HG03159 (cell line): ENCODE measurements around the gene PEX11B.
"Not testable (repeated sequence)": the region's sequence is repeated elsewhere in the genome, so short reads cannot be mapped to it uniquely, and the experiment has no call there.

Experiments
- ATAC-seq: cut with Tn5 transposase; IDR thresholded peaks from one replicate; pipeline ENCODE4 v1.9.1; 2021; ENCODE audit warnings: mild to moderate bottlenecking, moderate library complexity; ENCODE audit not compliant: unreplicated experiment

PEX11B gene

DNA sequence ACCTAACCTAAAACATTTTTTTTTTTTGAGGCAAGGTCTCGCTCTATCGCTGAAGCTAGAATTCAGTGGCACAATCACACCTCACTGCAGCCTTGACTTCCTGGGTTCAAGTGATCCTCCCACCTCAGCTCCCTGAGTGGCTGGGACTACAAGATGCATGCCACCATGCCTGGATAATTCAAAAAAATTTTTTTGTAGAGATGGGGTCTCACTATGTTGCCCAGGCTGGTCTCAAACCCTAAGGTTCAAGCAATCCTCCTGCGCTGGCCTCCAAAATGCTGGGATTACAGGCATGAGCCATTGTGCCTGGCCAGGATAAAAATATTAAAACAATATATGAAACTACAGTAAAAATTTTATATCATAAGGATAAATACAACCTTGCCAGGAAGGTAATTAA, 34.4 kb upstream of the PEX11B start:
- no peak for ATAC-seq

DNA sequence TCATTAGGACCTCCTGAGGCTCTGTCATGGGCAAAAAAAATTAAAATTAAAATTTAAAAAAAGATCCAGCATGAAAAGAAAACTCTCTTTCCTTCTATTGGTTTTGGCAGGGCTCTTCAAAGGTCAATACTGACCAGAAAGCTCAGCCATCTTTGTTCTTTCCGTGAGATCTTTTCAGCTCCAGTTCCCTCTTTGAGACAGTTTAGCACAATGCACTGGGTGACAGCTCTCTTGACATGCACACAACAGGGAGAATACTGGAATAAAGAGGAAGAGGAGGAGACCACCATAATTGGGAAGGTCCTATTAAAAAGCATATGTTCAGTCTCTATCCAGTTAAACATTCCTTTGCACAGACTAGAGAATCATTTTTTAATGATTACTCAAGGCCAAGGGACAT, 33.0 kb upstream of the PEX11B start:
- no peak for ATAC-seq

DNA sequence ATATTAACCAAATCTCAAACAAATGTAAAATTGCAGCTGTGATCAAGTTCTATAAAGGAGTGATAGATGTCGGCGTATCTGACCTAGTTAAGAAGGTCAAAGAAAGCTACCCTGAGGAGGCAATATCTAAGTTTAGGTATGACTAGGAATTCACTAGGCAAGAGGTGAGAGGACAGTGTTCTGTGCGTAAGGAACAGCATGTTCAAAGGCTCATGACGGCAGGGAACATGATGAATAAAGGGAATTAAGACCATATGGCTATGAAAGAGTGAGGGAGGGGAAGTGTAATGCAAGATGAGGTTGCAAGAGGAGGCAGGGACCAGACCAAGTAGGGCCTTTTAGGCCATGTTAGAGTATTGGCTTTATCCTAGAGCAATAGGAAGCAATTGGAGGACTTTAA, 30.7 kb upstream of the PEX11B start:
- no peak for ATAC-seq

DNA sequence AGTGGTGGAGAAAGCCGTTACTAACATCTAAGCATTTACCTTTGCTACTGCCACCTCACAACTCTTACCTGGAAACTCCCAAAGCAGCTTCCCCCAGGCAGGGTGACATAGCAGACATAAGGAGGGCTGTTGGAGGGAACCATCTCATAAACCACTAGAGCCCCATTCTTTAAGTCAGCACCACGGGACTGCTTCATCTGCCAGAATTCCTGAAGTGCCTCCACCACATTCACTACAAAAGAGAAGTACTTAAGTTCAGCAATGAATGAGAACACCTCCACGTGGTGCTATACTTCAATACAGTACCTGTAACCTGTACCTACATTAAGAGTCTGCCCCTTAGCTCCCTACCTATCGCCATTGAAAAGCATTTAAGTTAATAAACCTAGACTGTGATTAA, 29.0 kb upstream of the PEX11B start:
- no peak for ATAC-seq

DNA sequence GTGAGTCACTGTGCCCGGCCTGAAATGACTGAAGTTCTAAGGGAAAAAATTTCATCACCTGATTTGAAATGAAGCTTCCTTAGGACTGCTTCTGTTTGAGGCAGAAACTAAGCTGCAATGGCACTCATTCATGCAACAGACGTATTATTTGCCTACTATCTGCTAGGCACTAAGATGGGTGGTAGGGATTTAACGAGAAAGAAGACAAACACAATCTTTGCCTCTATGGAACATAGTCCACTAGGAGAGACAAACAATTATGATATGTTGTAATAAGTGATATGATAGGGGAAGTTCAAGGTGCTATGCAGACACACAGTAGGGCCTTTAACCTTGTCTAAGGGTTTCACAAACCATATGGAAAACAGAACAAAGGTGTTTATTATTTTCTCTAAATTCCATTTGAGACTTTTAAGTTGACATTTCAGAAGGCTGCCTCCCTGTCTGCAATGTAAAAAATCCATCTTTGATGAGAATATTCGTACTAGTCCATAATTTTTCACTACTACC, 28.0 kb upstream of the PEX11B start:
- ATAC-seq, result no peak

DNA sequence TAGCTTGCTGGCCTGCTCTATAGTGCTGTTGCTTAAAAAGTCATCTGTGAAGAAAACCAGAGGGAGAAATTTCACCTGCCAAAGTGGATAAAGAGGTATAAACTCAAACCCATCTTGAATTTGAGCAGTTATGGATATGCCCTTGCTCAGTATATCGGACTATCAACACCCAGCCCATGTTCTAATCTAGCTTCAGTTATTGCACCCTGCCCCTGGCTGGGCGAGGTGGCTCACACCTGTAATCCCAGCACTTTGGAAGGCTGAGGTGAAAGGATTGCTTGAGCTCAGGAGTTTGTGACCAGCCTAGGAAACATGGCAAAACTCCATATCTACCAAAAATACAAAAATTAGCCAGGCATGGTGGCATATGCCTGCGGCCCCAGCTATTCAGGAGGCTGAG, 26.0 kb upstream of the PEX11B start:
- no peak for ATAC-seq

DNA sequence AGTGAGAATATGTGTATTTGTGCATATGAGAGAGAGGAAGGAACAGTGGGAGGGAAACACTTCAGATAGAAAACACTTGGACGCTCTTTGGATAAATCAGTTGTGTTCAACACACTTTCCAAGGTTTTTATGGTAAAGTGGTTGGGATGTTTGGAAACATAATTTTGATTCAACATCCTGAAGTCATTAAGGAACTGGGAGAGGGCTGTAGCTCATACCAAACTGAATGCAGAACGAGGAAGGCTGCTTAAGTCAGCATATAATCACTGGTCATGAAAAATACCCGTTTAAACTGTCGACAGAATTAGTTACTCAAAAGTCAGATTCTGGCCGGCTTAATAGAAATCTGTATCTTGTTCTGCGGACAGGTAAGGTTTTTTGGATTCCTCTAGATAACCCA, 24.4 kb upstream of the PEX11B start:
- no peak for ATAC-seq

DNA sequence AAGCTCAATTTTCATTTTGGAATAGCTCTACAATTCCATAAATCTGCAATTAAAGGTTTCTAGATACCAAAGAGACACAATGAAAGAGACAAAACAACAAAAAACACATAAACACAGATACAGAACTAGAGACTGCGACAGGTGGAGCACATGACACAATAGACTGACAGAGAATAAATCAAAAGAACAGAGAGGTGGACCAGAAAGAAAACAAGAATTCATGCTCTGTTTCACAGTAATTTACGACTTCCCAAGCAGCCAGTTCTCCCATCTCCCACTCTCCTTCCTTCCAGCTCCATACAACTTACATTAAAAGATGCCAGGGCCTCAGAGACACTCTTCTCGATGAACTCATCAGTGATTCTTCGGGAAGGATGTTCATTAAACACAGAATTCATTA, 23.9 kb upstream of the PEX11B start:
- ATAC-seq, result no peak

DNA sequence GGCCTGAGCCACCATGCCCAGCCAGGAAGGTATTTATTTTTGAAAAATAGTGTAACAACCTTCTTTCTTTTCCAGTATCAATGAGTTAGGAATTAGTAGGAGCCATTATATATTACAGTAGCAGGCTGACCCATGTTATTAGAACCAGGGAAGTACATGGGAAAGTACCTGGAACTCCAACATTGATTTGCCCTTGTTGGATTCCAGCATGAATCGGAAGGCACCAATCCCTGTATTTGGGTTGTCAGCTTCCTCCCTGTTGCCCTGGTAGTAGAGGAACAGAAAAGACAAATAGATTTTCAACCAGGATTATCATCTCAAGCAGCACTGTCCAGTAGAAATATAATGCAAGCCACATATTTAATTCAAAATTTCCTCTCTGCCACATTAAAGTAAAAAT, 18.9 kb upstream of the PEX11B start:
- ATAC-seq, result no peak

DNA sequence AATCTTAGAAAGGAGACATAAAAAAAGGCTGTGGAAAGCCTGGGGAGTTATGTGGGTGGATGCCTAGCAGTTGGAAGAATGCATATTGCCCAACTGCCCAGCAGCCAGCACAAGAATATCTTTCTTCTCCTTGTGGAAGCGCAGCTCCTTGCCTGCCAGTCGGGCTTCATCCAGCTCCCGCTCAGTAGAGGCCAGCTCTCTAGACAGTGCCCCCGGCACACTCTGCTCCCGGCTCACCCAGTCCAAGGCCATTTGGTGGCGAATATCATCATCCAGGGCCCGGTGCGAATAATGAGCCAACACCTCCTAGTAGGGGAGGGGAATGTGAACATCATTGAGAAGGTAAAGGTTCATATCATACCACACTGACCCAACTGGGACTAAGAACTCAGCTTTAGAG, 17.7 kb upstream of the PEX11B start:
- no peak for ATAC-seq

DNA sequence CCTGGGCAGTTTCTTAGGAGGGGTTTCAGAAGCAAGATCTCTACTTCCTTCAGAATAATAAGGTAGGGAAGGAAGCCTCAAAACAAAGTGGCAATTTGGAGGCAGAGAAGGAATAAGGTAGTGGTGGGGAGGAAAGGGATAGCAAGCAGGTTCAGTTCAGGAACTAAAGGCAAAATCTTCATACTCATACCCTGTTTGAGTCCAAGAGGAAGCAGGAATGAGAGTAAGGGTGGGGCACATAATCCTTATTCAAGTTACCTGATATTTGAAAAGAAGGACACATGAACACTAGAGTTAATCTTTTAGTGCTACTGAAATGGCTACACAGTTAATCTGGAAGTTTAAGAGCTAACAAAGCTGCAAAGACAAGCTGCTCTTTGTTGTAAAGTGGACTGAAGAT, 17.2 kb upstream of the PEX11B start:
- ATAC-seq, result no peak

DNA sequence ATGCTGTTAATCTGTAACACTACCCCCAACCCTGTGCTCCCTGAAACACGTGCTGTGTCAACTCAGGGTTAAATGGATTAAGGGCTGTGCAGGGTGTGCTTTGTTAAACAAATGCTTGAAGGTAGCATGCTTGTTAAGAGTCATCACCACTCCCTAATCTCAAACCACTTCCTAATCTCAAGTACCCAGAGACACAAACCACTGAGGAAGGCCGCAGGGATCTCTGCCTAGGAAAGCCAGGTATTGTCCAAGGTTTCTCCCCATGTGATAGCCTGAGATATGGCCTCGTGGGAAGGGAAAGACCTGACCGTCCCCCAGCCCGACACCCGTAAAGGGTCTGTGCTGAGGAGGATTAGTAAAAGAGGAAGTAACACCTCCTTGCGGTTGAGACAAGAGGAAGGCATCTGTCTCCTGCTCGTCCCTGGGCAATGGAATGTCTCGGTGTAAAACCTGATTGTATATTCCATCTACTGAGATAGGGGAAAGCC, 14.0 kb upstream of the PEX11B start:
- ATAC-seq, result not testable (repeated sequence)

DNA sequence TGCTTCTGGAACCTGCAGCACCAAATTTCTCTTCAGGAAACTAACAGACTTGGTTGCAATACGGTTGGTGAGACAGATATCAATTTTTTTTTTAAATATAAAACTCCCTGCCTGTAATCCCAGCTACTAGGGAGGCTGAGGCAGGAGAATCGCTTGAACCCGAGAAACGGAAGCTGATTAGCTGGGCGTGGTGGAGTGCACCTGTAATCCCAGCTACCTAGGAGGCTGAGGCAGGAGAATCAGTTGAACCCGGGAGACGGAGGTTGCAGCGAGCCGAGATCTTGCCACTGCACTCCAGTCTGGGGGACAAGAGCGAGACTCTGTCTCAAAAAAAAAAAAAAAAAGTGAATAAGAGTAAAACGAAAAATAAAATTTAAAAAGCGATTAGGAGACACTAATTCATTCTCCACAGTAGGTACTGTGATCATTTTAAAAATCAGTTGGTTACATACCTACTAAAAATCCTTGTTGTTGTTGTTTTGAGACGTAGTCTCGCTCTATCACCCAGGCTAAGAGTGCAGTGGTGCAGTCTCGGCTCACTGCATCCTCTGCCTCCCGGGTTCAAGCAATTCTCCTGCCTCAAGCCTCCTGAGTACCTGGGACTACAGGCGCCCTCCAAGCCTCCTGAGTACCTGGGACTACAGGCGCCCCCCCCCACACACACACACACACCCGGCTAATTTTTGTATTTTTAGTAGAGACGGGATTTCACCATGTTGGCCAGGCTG, 9.6 kb upstream of the PEX11B start:
- ATAC-seq, result no peak

DNA sequence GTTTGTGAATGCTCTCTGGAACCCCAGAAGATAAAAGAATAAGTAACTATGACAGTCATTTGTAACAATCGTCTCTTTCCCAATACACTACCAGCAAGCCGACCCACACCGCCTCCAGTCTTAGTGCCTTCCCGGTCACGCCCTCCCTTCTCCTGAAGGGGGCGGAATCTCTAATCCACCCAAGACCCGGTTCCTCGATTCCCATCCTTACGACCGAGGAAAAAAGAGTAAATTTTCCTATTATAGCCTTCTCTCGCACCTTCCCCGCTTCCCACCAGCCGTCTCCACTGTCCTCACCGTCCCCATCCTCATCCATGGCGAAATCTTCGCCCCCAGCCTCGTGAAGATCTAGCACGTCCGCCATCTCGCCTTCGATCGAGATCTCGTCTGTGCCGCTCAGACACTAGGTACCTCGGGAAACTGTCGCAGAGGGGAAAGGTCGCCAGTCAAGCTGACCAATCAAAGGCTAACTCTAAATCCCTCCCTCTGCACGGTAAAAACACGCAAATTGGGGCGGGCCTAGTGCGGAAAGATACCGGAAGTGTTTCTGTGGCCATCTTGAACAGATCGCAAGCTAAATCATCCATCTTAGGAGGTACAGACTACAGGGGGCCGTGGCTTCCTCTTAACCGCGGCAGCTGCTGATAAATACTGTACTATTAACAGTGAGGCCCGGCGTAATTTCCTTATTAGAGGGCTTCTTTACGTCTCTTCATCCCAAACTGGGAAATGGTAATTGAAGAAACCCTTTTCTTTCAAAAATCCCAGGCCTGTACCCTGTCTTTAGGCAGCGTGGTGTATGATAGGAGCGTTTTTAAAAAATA, 8.8 kb upstream of the PEX11B start, which contains the start of gene RBM8A:
TSS of gene RBM8A (minus strand) at position 422 of the 824 bp plus-strand sequence. CDS start at position 364, 58 bp downstream.
- peak; percentile 95 for ATAC-seq

DNA sequence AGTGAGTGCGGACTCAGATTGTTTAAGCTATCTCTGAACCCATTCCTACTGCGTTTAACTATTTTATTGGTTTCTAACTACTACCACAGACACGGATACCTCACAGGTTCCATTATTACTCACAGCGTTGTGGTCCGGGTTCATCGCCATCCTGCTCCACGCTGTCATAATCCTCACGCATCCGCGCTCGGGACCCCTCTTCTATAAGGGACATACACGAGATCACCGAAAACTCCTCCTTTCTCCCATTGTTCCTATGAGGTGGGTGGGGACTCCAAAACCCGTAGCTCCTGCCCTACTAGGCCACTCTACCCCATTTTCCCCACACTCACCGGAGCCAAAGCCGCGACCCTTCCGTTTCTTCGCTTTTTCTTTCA, 8.2 kb upstream of the PEX11B start:
- ATAC-seq, result peak; percentile 10

DNA sequence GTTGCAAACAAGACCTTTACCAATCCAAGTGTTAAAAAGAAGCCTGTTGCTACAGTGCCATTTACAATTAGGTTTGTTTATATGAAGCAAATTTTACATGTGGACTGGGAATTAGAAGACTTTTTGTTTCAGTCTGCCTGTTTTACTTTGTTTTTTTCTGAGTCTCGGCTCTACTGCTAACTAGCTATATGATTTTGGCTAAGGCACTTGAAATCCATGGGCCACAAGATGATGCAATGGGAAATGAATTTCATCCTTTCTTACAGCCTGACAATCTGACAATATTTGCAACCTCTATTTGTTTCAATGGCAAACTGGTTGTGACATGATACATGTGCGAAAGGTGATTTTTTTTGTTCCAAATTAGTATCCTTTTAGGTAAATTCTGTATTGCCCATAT, 3.7 kb upstream of the PEX11B start:
- no peak for ATAC-seq

DNA sequence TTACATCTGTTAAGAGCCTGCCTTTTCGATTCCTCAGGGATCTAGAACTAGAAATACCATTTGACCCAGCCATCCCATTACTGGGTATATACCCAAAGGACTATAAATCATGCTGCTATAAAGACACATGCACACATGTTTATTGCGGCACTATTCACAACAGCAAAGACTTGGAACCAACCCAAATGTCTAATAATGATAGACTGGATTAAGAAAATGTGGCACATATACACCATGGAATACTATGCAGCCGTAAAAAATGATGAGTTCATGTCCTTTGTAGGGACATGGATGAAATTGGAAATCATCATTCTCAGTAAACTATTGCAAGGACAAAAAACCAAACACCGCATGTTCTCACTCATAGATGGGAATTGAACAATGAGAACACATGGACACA, 1.8 kb upstream of the PEX11B start:
- not testable (repeated sequence) for ATAC-seq

DNA sequence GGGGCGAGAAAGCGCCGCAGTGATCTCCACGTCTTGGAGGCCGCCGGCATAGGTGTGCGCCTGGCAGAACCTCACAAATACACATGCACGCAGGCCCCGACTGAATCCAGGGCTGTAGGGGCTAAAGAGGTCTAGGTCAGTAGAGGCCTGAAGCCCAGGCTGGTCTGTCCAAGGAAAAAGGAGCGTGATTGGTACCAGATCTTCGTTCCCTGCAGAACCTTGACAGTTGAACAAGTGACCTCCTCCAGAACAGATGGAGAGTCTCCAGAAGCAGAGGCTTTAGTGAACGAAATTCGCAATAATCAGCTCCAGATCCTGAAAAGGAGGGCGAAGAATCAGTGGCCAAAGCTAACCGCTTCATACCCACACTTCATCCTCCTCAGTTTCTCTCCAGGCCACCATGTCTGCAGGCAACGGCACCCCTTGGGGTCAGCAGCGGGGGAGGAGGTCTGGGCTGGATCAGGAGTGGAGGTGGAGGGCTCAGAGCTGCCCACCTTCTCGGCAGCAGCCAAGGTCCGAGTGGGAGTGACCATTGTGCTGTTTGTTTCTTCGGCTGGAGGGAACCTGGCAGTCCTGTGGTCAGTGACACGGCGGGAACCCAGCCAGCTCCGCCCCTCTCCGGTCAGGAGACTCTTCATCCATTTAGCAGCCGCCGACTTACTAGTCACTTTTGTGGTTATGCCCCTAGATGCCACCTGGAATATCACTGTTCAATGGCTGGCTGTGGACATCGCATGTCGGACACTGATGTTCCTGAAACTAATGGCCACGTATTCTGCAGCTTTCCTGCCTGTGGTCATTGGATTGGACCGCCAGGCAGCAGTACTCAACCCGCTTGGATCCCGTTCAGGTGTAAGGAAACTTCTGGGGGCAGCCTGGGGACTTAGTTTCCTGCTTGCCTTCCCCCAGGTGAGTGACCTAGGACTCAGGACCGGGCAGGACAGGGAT, 749 bp upstream of the PEX11B start:
- ATAC-seq, result no peak

DNA sequence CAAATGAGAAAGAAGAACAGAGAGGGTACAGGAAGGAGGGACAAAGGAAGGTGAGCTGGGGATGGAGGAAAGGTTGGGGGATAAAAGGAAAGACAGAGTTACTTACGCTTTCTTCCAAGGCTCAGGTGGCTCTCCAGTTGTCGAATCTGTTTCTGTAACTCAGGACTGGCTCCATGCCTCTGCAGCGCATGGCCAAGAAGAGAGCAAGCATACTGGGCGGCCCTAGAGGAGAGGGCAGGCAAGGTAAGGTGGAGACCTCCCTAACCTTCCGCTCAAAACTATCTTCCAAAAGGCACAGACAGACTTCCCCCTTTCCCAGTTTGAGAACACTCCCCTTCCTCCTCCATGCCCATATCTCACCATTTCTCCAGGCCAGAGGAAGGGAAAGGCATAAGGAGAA, 922 bp downstream of the PEX11B start:
- ATAC-seq, result no peak

DNA sequence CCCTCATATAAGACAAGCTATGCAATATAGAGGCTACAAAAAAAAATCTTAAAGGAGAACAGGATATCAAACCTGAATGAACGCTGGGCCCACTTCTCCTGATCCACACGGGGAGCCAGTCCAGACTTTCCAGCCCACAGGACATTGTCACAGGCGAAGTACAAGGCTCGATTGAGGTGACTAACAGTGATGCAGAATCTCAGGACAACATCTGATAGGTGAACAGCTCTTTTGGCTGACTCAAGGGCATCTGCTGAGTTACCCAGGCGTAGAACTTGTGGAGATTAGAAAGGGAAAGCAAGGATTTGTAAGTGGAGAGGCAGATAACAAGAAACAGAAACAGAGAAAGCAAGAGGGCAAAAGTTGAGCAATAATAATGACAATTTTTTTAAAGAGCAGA, 1.8 kb downstream of the PEX11B start:
- ATAC-seq, result no peak

DNA sequence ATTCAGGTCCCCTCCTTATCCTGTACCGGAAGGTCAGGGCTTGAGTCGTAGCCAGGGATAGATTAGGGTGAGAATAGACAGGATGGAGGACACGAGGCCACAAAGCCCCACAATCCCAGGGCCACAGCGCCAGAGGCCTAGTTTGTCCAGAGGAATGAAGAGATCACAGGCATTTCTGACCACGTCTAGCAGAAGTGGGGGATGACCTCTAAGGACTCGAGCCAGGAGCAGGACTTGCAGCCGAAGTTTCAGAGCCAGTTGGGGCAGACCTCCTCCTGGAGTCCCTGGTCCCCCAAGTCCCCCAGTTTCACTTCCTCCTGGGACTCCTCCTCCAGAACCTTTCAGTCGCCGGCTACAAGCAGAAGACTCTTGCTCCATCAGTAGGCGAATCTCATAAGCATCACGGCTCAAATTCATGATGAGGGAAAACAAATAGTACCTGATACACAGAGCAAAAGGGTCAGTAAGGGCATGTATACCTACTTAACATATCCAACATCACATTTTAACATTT, 6.3 kb downstream of the PEX11B start:
- ATAC-seq, result no peak
